ENCODE measurements around the gene CAMK1D. TPM values are rescaled to one million over a fixed set of nuclear protein-coding genes. Genes with fewer than 3 reads are reported as not detected.

CAMK1D gene
- total RNA-seq, 2 experiments from 2014 or later = 28.8 to 35.3 TPM

DNA sequence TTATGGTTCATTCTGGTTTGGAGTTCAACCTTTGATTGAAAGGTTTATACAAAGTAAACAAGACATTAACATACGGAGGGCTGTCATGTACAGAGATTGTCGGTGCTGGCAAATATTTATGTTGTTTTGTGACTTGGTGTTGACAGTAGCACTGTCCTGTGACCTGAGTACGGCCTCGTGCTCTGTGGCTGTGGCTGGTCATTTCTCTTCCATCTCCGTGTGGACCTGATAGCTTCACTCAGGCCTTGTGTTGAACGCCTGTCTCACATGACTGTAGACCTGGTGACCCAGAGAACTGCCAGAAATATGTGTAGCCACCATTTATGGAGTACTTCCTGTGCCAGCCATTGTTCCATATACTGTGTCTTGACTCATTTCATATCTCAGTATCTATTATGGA, 340.5 kb downstream of the CAMK1D start:
- no peak overlapping the region for H3K27ac Mint-ChIP-seq
- H3K27ac ChIP-seq (ENCODE audit: low read depth in 1 of 2, low read length in 2 of 2) = no peak overlapping the region
- CTCF ChIA-PET = no interaction called here
- TF ChIP-seq, protein P1, sequence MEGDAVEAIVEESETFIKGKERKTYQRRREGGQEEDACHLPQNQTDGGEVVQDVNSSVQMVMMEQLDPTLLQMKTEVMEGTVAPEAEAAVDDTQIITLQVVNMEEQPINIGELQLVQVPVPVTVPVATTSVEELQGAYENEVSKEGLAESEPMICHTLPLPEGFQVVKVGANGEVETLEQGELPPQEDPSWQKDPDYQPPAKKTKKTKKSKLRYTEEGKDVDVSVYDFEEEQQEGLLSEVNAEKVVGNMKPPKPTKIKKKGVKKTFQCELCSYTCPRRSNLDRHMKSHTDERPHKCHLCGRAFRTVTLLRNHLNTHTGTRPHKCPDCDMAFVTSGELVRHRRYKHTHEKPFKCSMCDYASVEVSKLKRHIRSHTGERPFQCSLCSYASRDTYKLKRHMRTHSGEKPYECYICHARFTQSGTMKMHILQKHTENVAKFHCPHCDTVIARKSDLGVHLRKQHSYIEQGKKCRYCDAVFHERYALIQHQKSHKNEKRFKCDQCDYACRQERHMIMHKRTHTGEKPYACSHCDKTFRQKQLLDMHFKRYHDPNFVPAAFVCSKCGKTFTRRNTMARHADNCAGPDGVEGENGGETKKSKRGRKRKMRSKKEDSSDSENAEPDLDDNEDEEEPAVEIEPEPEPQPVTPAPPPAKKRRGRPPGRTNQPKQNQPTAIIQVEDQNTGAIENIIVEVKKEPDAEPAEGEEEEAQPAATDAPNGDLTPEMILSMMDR (IDR thresholded peaks at IDR 0.05) = no peak
- POLR2A ChIA-PET = no interaction called here
- H3K4me1 Mint-ChIP-seq (ENCODE audit: low read depth) = no peaks in the 10 kb centered on the region
- H3K27me3 ChIP-seq (ENCODE audit: control insufficient read depth in 1 of 2, insufficient read depth in 2 of 2, low read length in 2 of 2) = no peaks in the 10 kb centered on the region
- no peaks in the 10 kb centered on the region for H3K36me3 Mint-ChIP-seq (ENCODE audit: low read depth)
- no peaks in the 10 kb centered on the region for H3K9me3 Mint-ChIP-seq
- no peak for ATAC-seq (ENCODE audit: poor library complexity)
- H3K36me3 ChIP-seq (ENCODE audit: insufficient read depth, low read length) = no peaks in the 10 kb centered on the region
- intact Hi-C loops (cut with DNase I, micrococcal nuclease) = no loop called here
- no peak for DNase-seq
- no peaks in the 10 kb centered on the region for H3K4me1 ChIP-seq (ENCODE audit: insufficient read depth, low read length)
- no peak overlapping the region for H3K4me3 ChIP-seq (ENCODE audit: low read length)
- H3K4me3 Mint-ChIP-seq = no peak overlapping the region
- no peaks in the 10 kb centered on the region for H3K27me3 Mint-ChIP-seq
- no peaks in the 10 kb centered on the region for H3K9me3 ChIP-seq (ENCODE audit: control insufficient read depth in 1 of 2, insufficient read depth in 1 of 2, low read length in 2 of 2)

DNA sequence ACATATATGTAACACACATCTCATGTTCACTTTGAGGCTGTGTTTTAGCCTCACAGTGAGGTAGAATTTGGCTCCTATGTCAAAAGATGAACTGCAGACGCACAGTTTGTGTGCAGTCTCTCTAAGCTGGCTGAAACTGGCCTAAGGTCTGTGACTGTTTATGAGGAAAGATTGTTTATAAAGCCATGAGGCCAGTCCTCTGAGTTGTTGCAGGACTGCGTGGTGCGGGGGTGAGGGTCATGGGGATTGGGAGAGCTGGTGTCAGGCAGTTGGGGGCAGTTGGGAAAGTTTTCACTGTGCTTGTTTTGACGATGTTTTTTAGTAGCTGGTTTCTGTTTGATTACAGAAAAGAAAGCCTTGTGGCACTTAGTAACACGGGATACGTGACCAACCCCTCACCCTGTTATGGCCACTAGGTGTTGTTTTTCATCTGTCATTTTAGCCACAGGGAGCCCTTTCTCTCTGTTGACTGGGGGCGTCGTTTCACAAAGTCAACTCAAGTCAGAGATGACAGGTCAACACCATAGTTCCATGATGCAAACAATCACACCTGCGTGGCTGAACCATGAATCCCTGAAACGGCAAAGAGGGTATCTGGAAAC, 341.3 kb downstream of the CAMK1D start:
- Histone ChIP-seq H3K4me3 (ENCODE audit: low read length) (no peak overlapping the region), H3K27me3 (ENCODE audit: control insufficient read depth in 1 of 2, insufficient read depth in 2 of 2, low read length in 2 of 2) (no peaks in the 10 kb centered on the region), H3K36me3 (ENCODE audit: insufficient read depth, low read length) (no peaks in the 10 kb centered on the region), H3K27ac (ENCODE audit: low read depth in 1 of 2, low read length in 2 of 2) (no peak overlapping the region), H3K9me3 (ENCODE audit: control insufficient read depth in 1 of 2, insufficient read depth in 1 of 2, low read length in 2 of 2) (no peaks in the 10 kb centered on the region), H3K4me1 (ENCODE audit: insufficient read depth, low read length) (no peaks in the 10 kb centered on the region)
- Mint-ChIP-seq H3K27ac (no peak overlapping the region), H3K9me3 (no peaks in the 10 kb centered on the region), H3K4me1 (ENCODE audit: low read depth) (no peaks in the 10 kb centered on the region), H3K27me3 (no peaks in the 10 kb centered on the region), H3K4me3 (no peak overlapping the region), H3K36me3 (ENCODE audit: low read depth) (no peaks in the 10 kb centered on the region)
- ATAC-seq (ENCODE audit: poor library complexity) (no peak), DNase-seq (no peak)
- ChIA-PET POLR2A (no interaction called here), CTCF (no interaction called here)
- TF ChIP-seq, protein P1 (IDR thresholded peaks at IDR 0.05) = no peak
- intact Hi-C loops (cut with DNase I, micrococcal nuclease) = no loop called here

DNA sequence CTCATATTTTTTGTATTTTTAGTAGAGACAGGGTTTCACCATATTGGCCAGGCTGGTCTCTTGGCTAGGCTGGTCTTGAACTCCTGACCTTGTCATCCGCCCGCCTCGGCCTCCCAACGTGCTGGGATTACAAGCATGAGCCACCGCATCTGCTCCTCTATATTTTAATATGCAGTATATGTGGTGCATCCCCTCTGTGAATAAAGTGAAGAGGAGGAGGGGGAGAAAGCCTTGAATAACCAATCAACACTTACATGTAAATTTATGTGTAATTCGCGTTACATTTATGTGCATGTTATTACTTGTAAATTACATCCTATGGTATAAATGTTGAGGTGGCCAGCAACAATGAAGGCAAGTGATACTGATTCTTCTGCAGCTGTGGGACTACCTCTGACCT, 342.2 kb downstream of the CAMK1D start:
- DNase-seq (no peak), ATAC-seq (ENCODE audit: poor library complexity) (no peak)
- Histone ChIP-seq H3K27ac (ENCODE audit: low read depth in 1 of 2, low read length in 2 of 2) (no peak overlapping the region), H3K4me1 (ENCODE audit: insufficient read depth, low read length) (no peaks in the 10 kb centered on the region), H3K27me3 (ENCODE audit: control insufficient read depth in 1 of 2, insufficient read depth in 2 of 2, low read length in 2 of 2) (no peaks in the 10 kb centered on the region), H3K9me3 (ENCODE audit: control insufficient read depth in 1 of 2, insufficient read depth in 1 of 2, low read length in 2 of 2) (no peaks in the 10 kb centered on the region), H3K4me3 (ENCODE audit: low read length) (no peak overlapping the region), H3K36me3 (ENCODE audit: insufficient read depth, low read length) (no peaks in the 10 kb centered on the region)
- ChIA-PET CTCF (interaction anchor here (0.6 kb wide), 1 partner anchor 128 kb away, joined by 3 read pairs; no protein-coding TSS in a partner anchor), POLR2A (no interaction called here)
- no peaks in the 10 kb centered on the region for H3K27me3 Mint-ChIP-seq
- TF ChIP-seq, protein P1 (IDR thresholded peaks at IDR 0.05) = no peak
- no peaks in the 10 kb centered on the region for H3K36me3 Mint-ChIP-seq (ENCODE audit: low read depth)
- intact Hi-C loops (cut with DNase I, micrococcal nuclease) = no loop called here
- no peak overlapping the region for H3K4me3 Mint-ChIP-seq
- H3K27ac Mint-ChIP-seq = no peak overlapping the region
- no peaks in the 10 kb centered on the region for H3K9me3 Mint-ChIP-seq
- H3K4me1 Mint-ChIP-seq (ENCODE audit: low read depth) = no peaks in the 10 kb centered on the region

All from CD4-positive, alpha-beta T cell (primary cell).